RPMI7951 (cell line): ENCODE data around the gene FAM237A. TPM values are rescaled to one million over a fixed set of nuclear protein-coding genes. Genes with fewer than 3 reads are reported as not detected.

Experiments
- DNase-seq: peaks from one replicate; pipeline ENCODE4 v3.0.0-alpha.2; 2012; ENCODE audit warnings: low read depth
- total RNA-seq: library from RNA; depleted of rRNA; stranded (reverse); fragments of >200 nt; shearing (Covaris generic); gene quantifications from 2 replicates; pipeline ENCODE4 v1.2.3, GENCODE V29; 2014; rRNA removed

FAM237A gene
- total RNA-seq, 1 experiment from 2014 or later = not detected

- DNase-seq = no peak
Observed at GRCh38 chr2:206688990-206689389, 46.7 kb downstream of the FAM237A start.

DNA sequence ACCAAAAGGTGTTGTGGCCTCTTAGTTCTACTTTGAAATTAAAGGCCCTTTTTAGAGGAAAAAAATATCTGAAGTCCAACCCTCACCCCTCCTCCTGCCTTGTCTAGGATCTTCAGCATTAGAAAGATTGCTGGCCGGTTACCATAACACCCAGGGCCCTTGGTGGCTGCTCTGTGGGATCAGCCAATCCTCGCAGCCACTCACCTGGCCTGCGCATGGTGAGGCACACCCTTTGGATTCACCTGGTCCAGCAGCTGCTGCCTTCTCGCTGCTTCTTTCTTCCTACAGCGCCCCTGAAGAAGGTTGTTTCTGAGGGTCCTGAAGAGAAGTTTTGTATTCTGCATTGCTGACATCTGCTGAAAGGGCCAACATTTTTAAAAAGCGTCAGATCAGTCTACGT, 50.7 kb downstream of the FAM237A start:
- no peak for DNase-seq

GRCh38 chr2:206693399-206694137, 51.3 kb downstream of the FAM237A start:
- DNase-seq = peak; percentile 59

GRCh38 chr2:206696910-206697309, 54.6 kb downstream of the FAM237A start:
- no peak for DNase-seq

- no peak for DNase-seq
Observed at GRCh38 chr2:206698811-206699210, 56.5 kb downstream of the FAM237A start.

Other genes with a start within 250 kb of the FAM237A start
- gene ADAM23, start 199.0 kb upstream of the FAM237A start, total RNA-seq = not detected in 2 replicates
- gene DYTN, start 75.9 kb downstream of the FAM237A start, total RNA-seq = not detected in 2 replicates
- 1.2 TPM in 2 replicates for gene MDH1B, start 122.8 kb downstream of the FAM237A start, total RNA-seq
- gene FASTKD2, start 123.1 kb downstream of the FAM237A start, total RNA-seq = 48.5 and 58.5 TPM in 2 replicates